ENCODE measurements around the gene GPR137B. TPM values are rescaled to one million over a fixed set of nuclear protein-coding genes. Genes with fewer than 3 reads are reported as not detected.

Gene GPR137B
- total and polyA plus RNA-seq, 2 of the 13 experiments (the other 11 are each of a cell fraction or from before 2014, with no cell fraction given): 0.31 to 0.41 TPM

GRCh38 chr1:236095705-236096520, 46.4 kb upstream of the GPR137B start:
- no peak overlapping the region for H3K27ac ChIP-seq (ENCODE audit: extremely low read length, insufficient read depth, low read length)
- TF ChIP-seq CEBPB (IDR thresholded peaks at IDR 0.05; ENCODE audit: borderline replicate concordance, low read depth, low read length) (peak; percentile 54; the same call in 1 of the 2 replicates), SAP130 (CRISPR knock-in tag; IDR thresholded peaks at IDR 0.05; ENCODE audit: low read depth) (no peak), ATF4 (CRISPR knock-in tag; IDR thresholded peaks at IDR 0.05) (0 out of 4 replicates have a peak, but pooled peaks of 1 of the 2 experiments have one; percentile 45), ZFP90 (CRISPR knock-in tag; IDR thresholded peaks at IDR 0.05; ENCODE audit: borderline replicate concordance) (no peak), STAG1 (CRISPR knock-in tag; IDR thresholded peaks at IDR 0.05) (no peak), GLMP (CRISPR knock-in tag; IDR thresholded peaks at IDR 0.05; ENCODE audit: borderline replicate concordance) (no peak), ZNF557 (CRISPR knock-in tag; IDR thresholded peaks at IDR 0.05) (no peak), POLR2G (IDR thresholded peaks at IDR 0.05; ENCODE audit: low read depth, low read length) (no peak), PTBP1 (IDR thresholded peaks at IDR 0.05; ENCODE audit: low read depth, low read length, poor library complexity, severe bottlenecking) (no peak)
- TF ChIP-seq, protein P1, sequence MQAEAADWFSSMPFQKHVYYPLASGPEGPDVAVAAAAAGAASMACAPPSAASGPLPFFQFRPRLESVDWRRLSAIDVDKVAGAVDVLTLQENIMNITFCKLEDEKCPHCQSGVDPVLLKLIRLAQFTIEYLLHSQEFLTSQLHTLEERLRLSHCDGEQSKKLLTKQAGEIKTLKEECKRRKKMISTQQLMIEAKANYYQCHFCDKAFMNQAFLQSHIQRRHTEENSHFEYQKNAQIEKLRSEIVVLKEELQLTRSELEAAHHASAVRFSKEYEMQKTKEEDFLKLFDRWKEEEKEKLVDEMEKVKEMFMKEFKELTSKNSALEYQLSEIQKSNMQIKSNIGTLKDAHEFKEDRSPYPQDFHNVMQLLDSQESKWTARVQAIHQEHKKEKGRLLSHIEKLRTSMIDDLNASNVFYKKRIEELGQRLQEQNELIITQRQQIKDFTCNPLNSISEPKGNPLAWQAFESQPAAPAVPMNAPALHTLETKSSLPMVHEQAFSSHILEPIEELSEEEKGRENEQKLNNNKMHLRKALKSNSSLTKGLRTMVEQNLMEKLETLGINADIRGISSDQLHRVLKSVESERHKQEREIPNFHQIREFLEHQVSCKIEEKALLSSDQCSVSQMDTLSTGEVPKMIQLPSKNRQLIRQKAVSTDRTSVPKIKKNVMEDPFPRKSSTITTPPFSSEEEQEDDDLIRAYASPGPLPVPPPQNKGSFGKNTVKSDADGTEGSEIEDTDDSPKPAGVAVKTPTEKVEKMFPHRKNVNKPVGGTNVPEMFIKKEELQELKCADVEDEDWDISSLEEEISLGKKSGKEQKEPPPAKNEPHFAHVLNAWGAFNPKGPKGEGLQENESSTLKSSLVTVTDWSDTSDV (CRISPR knock-in tag; IDR thresholded peaks at IDR 0.05): no peak
- TF ChIP-seq, protein P2, sequence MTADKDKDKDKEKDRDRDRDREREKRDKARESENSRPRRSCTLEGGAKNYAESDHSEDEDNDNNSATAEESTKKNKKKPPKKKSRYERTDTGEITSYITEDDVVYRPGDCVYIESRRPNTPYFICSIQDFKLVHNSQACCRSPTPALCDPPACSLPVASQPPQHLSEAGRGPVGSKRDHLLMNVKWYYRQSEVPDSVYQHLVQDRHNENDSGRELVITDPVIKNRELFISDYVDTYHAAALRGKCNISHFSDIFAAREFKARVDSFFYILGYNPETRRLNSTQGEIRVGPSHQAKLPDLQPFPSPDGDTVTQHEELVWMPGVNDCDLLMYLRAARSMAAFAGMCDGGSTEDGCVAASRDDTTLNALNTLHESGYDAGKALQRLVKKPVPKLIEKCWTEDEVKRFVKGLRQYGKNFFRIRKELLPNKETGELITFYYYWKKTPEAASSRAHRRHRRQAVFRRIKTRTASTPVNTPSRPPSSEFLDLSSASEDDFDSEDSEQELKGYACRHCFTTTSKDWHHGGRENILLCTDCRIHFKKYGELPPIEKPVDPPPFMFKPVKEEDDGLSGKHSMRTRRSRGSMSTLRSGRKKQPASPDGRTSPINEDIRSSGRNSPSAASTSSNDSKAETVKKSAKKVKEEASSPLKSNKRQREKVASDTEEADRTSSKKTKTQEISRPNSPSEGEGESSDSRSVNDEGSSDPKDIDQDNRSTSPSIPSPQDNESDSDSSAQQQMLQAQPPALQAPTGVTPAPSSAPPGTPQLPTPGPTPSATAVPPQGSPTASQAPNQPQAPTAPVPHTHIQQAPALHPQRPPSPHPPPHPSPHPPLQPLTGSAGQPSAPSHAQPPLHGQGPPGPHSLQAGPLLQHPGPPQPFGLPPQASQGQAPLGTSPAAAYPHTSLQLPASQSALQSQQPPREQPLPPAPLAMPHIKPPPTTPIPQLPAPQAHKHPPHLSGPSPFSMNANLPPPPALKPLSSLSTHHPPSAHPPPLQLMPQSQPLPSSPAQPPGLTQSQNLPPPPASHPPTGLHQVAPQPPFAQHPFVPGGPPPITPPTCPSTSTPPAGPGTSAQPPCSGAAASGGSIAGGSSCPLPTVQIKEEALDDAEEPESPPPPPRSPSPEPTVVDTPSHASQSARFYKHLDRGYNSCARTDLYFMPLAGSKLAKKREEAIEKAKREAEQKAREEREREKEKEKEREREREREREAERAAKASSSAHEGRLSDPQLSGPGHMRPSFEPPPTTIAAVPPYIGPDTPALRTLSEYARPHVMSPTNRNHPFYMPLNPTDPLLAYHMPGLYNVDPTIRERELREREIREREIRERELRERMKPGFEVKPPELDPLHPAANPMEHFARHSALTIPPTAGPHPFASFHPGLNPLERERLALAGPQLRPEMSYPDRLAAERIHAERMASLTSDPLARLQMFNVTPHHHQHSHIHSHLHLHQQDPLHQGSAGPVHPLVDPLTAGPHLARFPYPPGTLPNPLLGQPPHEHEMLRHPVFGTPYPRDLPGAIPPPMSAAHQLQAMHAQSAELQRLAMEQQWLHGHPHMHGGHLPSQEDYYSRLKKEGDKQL (CRISPR knock-in tag; IDR thresholded peaks at IDR 0.05; ENCODE audit: low read depth): no peak
- no peak overlapping the region for H3K9ac ChIP-seq (ENCODE audit: insufficient read depth, low read depth, low read length)
- H3K27me3 ChIP-seq (ENCODE audit: control insufficient read depth in 1 of 2, insufficient read depth in 2 of 2, low read length in 2 of 2): no peaks in the 10 kb centered on the region
- no TSS peak for BruUV-seq (replicated peaks)
- H3K79me2 ChIP-seq (ENCODE audit: insufficient read depth, low read length): no peaks in the 10 kb centered on the region
- FAIRE-seq (no peak), DNase-seq (ENCODE audit: low spot score) (no peak), ATAC-seq (no peak)
- intact Hi-C loops (cut with micrococcal nuclease; ENCODE audit: unreplicated experiment): no loop called here
- H3K9me3 ChIP-seq (ENCODE audit: low read length): peaks cover 10% of the 10 kb centered on the region; the same call in 1 of the 2 replicates
- 55% methylated on average over 3 of the region's 3 CpGs for whole genome bisulfite sequencing (ENCODE audit: low lambda C conversion rate)
- no peak overlapping the region for H3K4me2 ChIP-seq (ENCODE audit: low read depth, low read length)
- no peak overlapping the region for H2AFZ ChIP-seq (ENCODE audit: low read length)
- CTCF ChIA-PET (ENCODE audit: low intra/inter-chr PET ratio, low total read pairs): no interaction called here
- in situ Hi-C loops (cut with HindIII; ENCODE audit: extremely low pct_ligation_motif_present, low pct_unique_long_range_greater_than_20kb): no loop called here
- no peak overlapping the region for H3K4me3 ChIP-seq (replicated peaks in 1 of 3; ENCODE audit: insufficient read depth in 1 of 3, low read depth in 2 of 3, low read length in 3 of 3)
- POLR2A ChIA-PET: no interaction called here
- H3K4me1 ChIP-seq (ENCODE audit: insufficient read depth, low read length): peaks cover 30% of the 10 kb centered on the region
- no peaks in the 10 kb centered on the region for H3K36me3 ChIP-seq (replicated peaks in 1 of 2; ENCODE audit: control insufficient read depth in 1 of 2, insufficient read depth in 2 of 2, low read length in 2 of 2)
- H4K20me1 ChIP-seq (ENCODE audit: insufficient read depth, low read length): no peaks in the 10 kb centered on the region

All from HepG2 (cell line).